Measurements from ENCODE around the gene VPS37C. TPM values are rescaled to one million over a fixed set of nuclear protein-coding genes. Genes with fewer than 3 reads are reported as not detected.

Gene VPS37C
- total and polyA plus RNA-seq, 3 experiments from 2014 or later, result 1.3 to 10.3 (median 8.4) TPM

DNA sequence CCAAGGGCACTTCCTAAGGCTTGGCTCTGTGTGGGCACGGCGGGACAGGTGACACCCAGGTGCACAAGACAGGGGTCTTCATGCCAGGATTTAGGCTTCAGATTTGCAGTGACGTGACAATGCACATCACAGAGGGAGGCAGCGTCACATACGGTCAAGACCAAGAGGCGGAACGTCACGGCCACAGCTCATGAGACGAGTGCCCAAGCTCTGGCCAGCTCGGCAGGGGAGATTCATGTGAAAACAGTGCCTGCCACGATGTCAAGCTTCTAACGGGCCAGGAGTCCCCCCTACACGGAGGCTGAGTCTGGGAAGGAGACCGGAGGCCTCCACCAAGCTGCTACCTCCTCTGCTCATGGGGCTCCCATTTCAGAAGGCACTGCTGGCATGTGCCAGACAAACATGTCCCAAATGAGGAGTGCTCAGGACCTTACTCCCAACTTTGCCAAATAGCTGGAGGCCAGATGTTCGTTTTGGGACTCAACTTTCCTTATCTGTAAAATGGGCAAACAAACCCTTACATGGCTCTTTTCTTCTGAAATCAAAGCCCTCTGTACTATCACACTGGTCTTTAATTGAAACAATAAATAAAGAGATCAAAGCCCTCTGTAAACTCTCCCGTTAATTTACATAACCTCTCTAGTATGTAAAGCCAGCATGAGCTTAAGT, 16.6 kb downstream of the VPS37C start:
- DNase-seq, result no peak
- H3K9me3 Mint-ChIP-seq, result no peaks in the 10 kb centered on the region
- H3K4me3 ChIP-seq (ENCODE audit: low read length), result no peak overlapping the region
- H3K4me3 Mint-ChIP-seq, result no peak overlapping the region
- H3K36me3 Mint-ChIP-seq, result peaks cover 0 to 5% (median 2%) of the 10 kb centered on the region in 3 donors
- peaks cover 14 to 26% (median 14%) of the 10 kb centered on the region in 3 donors for H3K4me1 Mint-ChIP-seq
- H3K27me3 Mint-ChIP-seq, result no peaks in the 10 kb centered on the region
- POLR2A ChIA-PET, result no interaction called here
- CTCF ChIA-PET, result interaction anchor here (1.4 kb wide), 1 partner anchor 12 kb away, joined by 4 read pairs; no protein-coding TSS in a partner anchor
- H3K36me3 ChIP-seq (ENCODE audit: insufficient read depth, low read length), result no peaks in the 10 kb centered on the region
- H3K27ac Mint-ChIP-seq, result no peak overlapping the region
- H3K9me3 ChIP-seq (ENCODE audit: low read length), result no peaks in the 10 kb centered on the region
- H3K27ac ChIP-seq (ENCODE audit: low read depth, low read length), result no peak overlapping the region
- peaks cover 6% of the 10 kb centered on the region for H3K4me1 ChIP-seq (ENCODE audit: insufficient read depth, low read length)
- no peaks in the 10 kb centered on the region for H3K27me3 ChIP-seq (ENCODE audit: insufficient read depth, low read length, poor library complexity, severe bottlenecking)

DNA sequence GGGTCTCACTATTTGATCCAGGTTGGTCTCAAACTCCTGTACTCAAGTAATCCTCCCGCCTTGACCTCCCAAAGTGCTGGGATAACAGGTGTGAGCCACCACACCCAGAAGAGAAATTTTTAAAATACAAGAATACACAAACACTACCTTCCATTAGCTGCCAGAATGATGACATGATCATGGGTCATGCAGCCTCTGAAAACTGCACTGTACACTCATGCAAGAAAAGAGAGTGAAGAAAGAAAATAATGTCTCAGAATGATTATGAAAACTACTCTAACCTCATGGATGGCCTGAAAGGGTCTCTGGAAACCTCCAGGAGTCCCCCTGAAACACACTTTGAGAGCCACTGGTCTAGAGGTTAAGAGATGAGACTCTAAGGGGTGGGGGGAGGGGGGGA, 18.8 kb downstream of the VPS37C start:
- CTCF ChIA-PET, result interaction anchor here (0.8 to 1.4 kb wide), 3 partner anchors 12 to 15 kb away, joined by 3 to 6 read pairs (median 5); no protein-coding TSS in a partner anchor
- no peaks in the 10 kb centered on the region for H3K27me3 ChIP-seq (ENCODE audit: insufficient read depth, low read length, poor library complexity, severe bottlenecking)
- DNase-seq, result no peak
- Mint-ChIP-seq H3K27me3 (no peaks in the 10 kb centered on the region), H3K36me3 (peaks cover 0 to 14% (median 7%) of the 10 kb centered on the region in 3 donors), H3K27ac (peak overlapping the region in 3 of 8 donors; percentile 3 to 73 (median 52)), H3K4me3 (no peak overlapping the region), H3K4me1 (peaks cover 14 to 22% (median 16%) of the 10 kb centered on the region in 3 donors), H3K9me3 (no peaks in the 10 kb centered on the region)
- no peak overlapping the region for H3K27ac ChIP-seq (ENCODE audit: low read depth, low read length)
- peaks cover 9% of the 10 kb centered on the region for H3K4me1 ChIP-seq (ENCODE audit: insufficient read depth, low read length)
- H3K9me3 ChIP-seq (ENCODE audit: low read length), result no peaks in the 10 kb centered on the region
- H3K4me3 ChIP-seq (ENCODE audit: low read length), result no peak overlapping the region
- POLR2A ChIA-PET, result no interaction called here
- H3K36me3 ChIP-seq (ENCODE audit: insufficient read depth, low read length), result no peaks in the 10 kb centered on the region

DNA sequence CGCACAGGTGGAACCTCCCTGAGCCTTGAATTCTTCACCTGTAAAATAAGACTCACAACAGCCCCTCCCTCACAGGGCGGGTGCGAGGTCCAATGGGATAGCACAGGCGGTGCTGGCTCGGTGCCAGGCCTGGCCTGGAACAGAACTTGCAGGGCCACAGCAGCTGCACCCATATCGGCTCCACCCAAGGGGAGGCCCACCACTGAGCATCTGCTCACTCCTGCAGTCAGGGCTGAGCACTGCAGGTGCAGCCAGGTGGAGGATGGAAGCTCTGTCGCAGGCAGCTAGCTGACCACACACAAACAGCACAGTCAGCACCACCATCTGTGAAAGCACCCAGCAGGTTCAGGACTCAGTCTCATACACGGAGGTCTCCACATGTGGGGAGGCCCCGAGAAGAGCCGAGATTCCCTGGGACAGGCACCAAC, 19.6 kb downstream of the VPS37C start:
- POLR2A ChIA-PET, result no interaction called here
- H3K36me3 Mint-ChIP-seq, result peaks cover 0 to 19% (median 11%) of the 10 kb centered on the region in 3 donors
- no peak overlapping the region for H3K4me3 Mint-ChIP-seq

DNA sequence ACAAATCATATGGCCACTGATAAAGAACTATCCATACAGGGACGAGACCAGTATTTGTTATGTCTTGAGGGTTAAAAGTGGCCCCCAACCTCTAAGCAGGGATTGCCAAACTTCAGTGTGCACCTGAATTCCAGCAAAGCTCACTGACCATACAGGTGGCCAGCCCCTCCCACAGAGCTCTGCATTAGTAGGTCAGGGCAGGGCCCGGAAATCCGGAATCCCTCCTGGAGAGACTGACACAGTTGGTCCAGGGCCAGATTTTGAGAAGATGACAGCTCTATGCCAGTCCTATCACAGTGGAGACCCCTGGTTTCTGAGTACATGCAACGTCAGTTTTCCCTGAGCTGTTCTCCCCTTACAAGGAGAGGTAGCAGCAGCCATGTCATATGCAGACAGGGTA, 20.8 kb downstream of the VPS37C start:
- no peaks in the 10 kb centered on the region for H3K9me3 Mint-ChIP-seq
- DNase-seq, result no peak
- POLR2A ChIA-PET, result no interaction called here
- peak overlapping the region in 1 of 8 donors; percentile 68 for H3K27ac Mint-ChIP-seq
- Histone ChIP-seq H3K9me3 (ENCODE audit: low read length) (no peaks in the 10 kb centered on the region), H3K27me3 (ENCODE audit: insufficient read depth, low read length, poor library complexity, severe bottlenecking) (no peaks in the 10 kb centered on the region), H3K4me3 (ENCODE audit: low read length) (no peak overlapping the region), H3K27ac (ENCODE audit: low read depth, low read length) (no peak overlapping the region), H3K4me1 (ENCODE audit: insufficient read depth, low read length) (peaks cover 3% of the 10 kb centered on the region), H3K36me3 (ENCODE audit: insufficient read depth, low read length) (no peaks in the 10 kb centered on the region)
- CTCF ChIA-PET, result interaction anchor here (1.5 kb wide), 1 partner anchor 10 kb away, joined by 3 read pairs; no protein-coding TSS in a partner anchor
- H3K36me3 Mint-ChIP-seq, result peaks cover 0 to 19% (median 6%) of the 10 kb centered on the region in 3 donors
- H3K27me3 Mint-ChIP-seq, result no peaks in the 10 kb centered on the region
- no peak overlapping the region for H3K4me3 Mint-ChIP-seq
- peaks cover 0 to 5% (median 4%) of the 10 kb centered on the region in 3 donors for H3K4me1 Mint-ChIP-seq

More for the DNA sequence above, 19.6 kb downstream of the VPS37C start:
- H3K36me3 ChIP-seq (ENCODE audit: insufficient read depth, low read length), result no peaks in the 10 kb centered on the region
- CTCF ChIA-PET, result interaction anchor here (0.8 to 1.4 kb wide), 2 partner anchors 13 to 16 kb away, joined by 3 to 6 read pairs; no protein-coding TSS in a partner anchor
- no peak overlapping the region for H3K27ac Mint-ChIP-seq
- H3K9me3 ChIP-seq (ENCODE audit: low read length), result no peaks in the 10 kb centered on the region
- peaks cover 10 to 14% (median 10%) of the 10 kb centered on the region in 3 donors for H3K4me1 Mint-ChIP-seq
- H3K4me3 ChIP-seq (ENCODE audit: low read length), result no peak overlapping the region
- H3K27me3 Mint-ChIP-seq, result no peaks in the 10 kb centered on the region
- no peak overlapping the region for H3K27ac ChIP-seq (ENCODE audit: low read depth, low read length)
- peaks cover 5% of the 10 kb centered on the region for H3K4me1 ChIP-seq (ENCODE audit: insufficient read depth, low read length)
- H3K27me3 ChIP-seq (ENCODE audit: insufficient read depth, low read length, poor library complexity, severe bottlenecking), result no peaks in the 10 kb centered on the region
- H3K9me3 Mint-ChIP-seq, result no peaks in the 10 kb centered on the region
- DNase-seq, result no peak

DNA sequence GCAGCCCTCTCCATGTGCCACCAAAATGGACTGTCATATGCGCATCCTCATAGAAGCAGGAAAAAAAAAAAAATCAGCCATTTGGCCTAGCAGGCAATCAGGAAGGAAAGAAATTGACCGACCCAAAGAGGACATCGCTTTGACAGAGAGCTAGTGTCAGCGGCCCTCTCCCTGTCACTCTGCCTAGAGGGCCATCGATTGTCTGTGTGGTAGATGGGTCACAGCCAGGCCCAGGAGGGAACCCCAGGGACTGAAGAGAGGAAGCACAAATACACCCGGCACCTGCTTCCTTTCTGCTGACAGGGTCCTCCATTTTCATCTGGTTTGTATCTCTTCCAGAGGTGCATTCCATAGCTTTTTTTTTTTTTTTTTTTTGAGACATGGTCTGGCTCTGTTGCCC, 21.8 kb downstream of the VPS37C start:
- H3K4me1 ChIP-seq (ENCODE audit: insufficient read depth, low read length), result peaks cover 3% of the 10 kb centered on the region
- no peak overlapping the region for H3K4me3 ChIP-seq (ENCODE audit: low read length)
- H3K36me3 ChIP-seq (ENCODE audit: insufficient read depth, low read length), result no peaks in the 10 kb centered on the region
- no peaks in the 10 kb centered on the region for H3K27me3 ChIP-seq (ENCODE audit: insufficient read depth, low read length, poor library complexity, severe bottlenecking)
- H3K36me3 Mint-ChIP-seq, result peaks cover 0 to 23% (median 6%) of the 10 kb centered on the region in 3 donors
- no peaks in the 10 kb centered on the region for H3K9me3 ChIP-seq (ENCODE audit: low read length)
- no peaks in the 10 kb centered on the region for H3K27me3 Mint-ChIP-seq
- H3K4me1 Mint-ChIP-seq, result peaks cover 0 to 5% (median 4%) of the 10 kb centered on the region in 3 donors
- no peak overlapping the region for H3K27ac ChIP-seq (ENCODE audit: low read depth, low read length)
- no peaks in the 10 kb centered on the region for H3K9me3 Mint-ChIP-seq
- ChIA-PET CTCF (interaction anchor here (0.7 to 1.5 kb wide), 3 partner anchors 9 to 169 kb away, joined by 3 read pairs; no protein-coding TSS in a partner anchor), POLR2A (no interaction called here)
- no peak overlapping the region for H3K27ac Mint-ChIP-seq
- no peak overlapping the region for H3K4me3 Mint-ChIP-seq
- DNase-seq, result no peak

GRCh38 chr11:61138935-61139334, 22.3 kb downstream of the VPS37C start:
- Histone ChIP-seq H3K4me3 (ENCODE audit: low read length) (no peak overlapping the region), H3K9me3 (ENCODE audit: low read length) (no peaks in the 10 kb centered on the region), H3K36me3 (ENCODE audit: insufficient read depth, low read length) (no peaks in the 10 kb centered on the region), H3K4me1 (ENCODE audit: insufficient read depth, low read length) (peaks cover 3% of the 10 kb centered on the region), H3K27me3 (ENCODE audit: insufficient read depth, low read length, poor library complexity, severe bottlenecking) (no peaks in the 10 kb centered on the region), H3K27ac (ENCODE audit: low read depth, low read length) (no peak overlapping the region)
- DNase-seq, result no peak
- H3K4me3 Mint-ChIP-seq, result no peak overlapping the region
- ChIA-PET CTCF (interaction anchor here (0.8 to 1.8 kb wide), 3 partner anchors 9 to 169 kb away, joined by 3 to 5 read pairs (median 3); no protein-coding TSS in a partner anchor), POLR2A (no interaction called here)
- H3K27ac Mint-ChIP-seq, result peak overlapping the region in 1 of 8 donors; percentile 17
- no peaks in the 10 kb centered on the region for H3K27me3 Mint-ChIP-seq
- no peaks in the 10 kb centered on the region for H3K9me3 Mint-ChIP-seq
- peaks cover 0 to 27% (median 6%) of the 10 kb centered on the region in 3 donors for H3K36me3 Mint-ChIP-seq
- H3K4me1 Mint-ChIP-seq, result peaks cover 0 to 5% (median 4%) of the 10 kb centered on the region in 3 donors

- POLR2A ChIA-PET, result no interaction called here
- Mint-ChIP-seq H3K36me3 (peaks cover 0 to 36% (median 6%) of the 10 kb centered on the region in 3 donors), H3K27me3 (no peaks in the 10 kb centered on the region), H3K27ac (no peak overlapping the region), H3K4me3 (no peak overlapping the region), H3K4me1 (peaks cover 5 to 7% (median 5%) of the 10 kb centered on the region in 3 donors), H3K9me3 (no peaks in the 10 kb centered on the region)
- Histone ChIP-seq H3K4me3 (ENCODE audit: low read length) (no peak overlapping the region), H3K27ac (ENCODE audit: low read depth, low read length) (no peak overlapping the region), H3K36me3 (ENCODE audit: insufficient read depth, low read length) (no peaks in the 10 kb centered on the region), H3K4me1 (ENCODE audit: insufficient read depth, low read length) (peaks cover 10% of the 10 kb centered on the region), H3K27me3 (ENCODE audit: insufficient read depth, low read length, poor library complexity, severe bottlenecking) (no peaks in the 10 kb centered on the region), H3K9me3 (ENCODE audit: low read length) (no peaks in the 10 kb centered on the region)
- CTCF ChIA-PET, result interaction anchor here (1.2 kb wide), 1 partner anchor 165 kb away, joined by 5 read pairs; no protein-coding TSS in a partner anchor
- no peak for DNase-seq
Measured at GRCh38 chr11:61134801-61135257, 26.4 kb downstream of the VPS37C start.
